ENCODE data around the gene SMDT1.

DNA sequence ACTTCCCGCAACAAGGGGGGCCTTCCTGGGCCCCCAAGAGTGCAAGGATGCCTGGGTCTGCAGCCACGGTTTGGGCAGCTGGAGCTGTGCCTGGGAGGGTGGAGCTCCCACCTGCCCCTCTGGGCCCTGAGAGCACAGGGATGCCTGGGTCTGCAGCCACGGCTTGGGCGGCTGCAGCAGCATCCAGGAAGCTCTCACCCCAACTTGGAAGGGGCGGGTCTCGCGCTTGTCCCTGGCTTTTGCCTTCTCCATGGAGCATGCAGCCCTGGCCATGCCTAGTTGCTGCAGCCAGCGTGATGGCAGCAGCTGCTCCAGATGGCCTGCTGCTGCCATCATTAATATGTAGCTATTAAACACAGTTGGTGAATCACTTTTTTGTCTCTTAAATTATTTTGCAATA, 44.2 kb upstream of the SMDT1 start:
- TF ChIP-seq POLR2A (IDR thresholded peaks at IDR 0.05; ENCODE audit: low read depth, low read length), result no peak
- TF ChIP-seq, protein P1, sequence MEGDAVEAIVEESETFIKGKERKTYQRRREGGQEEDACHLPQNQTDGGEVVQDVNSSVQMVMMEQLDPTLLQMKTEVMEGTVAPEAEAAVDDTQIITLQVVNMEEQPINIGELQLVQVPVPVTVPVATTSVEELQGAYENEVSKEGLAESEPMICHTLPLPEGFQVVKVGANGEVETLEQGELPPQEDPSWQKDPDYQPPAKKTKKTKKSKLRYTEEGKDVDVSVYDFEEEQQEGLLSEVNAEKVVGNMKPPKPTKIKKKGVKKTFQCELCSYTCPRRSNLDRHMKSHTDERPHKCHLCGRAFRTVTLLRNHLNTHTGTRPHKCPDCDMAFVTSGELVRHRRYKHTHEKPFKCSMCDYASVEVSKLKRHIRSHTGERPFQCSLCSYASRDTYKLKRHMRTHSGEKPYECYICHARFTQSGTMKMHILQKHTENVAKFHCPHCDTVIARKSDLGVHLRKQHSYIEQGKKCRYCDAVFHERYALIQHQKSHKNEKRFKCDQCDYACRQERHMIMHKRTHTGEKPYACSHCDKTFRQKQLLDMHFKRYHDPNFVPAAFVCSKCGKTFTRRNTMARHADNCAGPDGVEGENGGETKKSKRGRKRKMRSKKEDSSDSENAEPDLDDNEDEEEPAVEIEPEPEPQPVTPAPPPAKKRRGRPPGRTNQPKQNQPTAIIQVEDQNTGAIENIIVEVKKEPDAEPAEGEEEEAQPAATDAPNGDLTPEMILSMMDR (conservative IDR thresholded peaks at IDR 0.05; ENCODE audit: low read depth, low read length), result no peak
- no peak for TF ChIP-seq SMC3 (IDR thresholded peaks at IDR 0.05; ENCODE audit: low read depth, low read length)
- TF ChIP-seq, protein P2, sequence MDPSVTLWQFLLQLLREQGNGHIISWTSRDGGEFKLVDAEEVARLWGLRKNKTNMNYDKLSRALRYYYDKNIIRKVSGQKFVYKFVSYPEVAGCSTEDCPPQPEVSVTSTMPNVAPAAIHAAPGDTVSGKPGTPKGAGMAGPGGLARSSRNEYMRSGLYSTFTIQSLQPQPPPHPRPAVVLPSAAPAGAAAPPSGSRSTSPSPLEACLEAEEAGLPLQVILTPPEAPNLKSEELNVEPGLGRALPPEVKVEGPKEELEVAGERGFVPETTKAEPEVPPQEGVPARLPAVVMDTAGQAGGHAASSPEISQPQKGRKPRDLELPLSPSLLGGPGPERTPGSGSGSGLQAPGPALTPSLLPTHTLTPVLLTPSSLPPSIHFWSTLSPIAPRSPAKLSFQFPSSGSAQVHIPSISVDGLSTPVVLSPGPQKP (IDR thresholded peaks at IDR 0.05; ENCODE audit: borderline replicate concordance, low read depth, low read length), result no peak
- no peak for TF ChIP-seq RAD21 (IDR thresholded peaks at IDR 0.05; ENCODE audit: low read length)
- TF ChIP-seq, protein P3, sequence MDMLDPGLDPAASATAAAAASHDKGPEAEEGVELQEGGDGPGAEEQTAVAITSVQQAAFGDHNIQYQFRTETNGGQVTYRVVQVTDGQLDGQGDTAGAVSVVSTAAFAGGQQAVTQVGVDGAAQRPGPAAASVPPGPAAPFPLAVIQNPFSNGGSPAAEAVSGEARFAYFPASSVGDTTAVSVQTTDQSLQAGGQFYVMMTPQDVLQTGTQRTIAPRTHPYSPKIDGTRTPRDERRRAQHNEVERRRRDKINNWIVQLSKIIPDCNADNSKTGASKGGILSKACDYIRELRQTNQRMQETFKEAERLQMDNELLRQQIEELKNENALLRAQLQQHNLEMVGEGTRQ (IDR thresholded peaks at IDR 0.05; ENCODE audit: low read depth, low read length), result no peak
- no peak for TF ChIP-seq NFE2L2 (IDR thresholded peaks at IDR 0.05; ENCODE audit: low read depth, low read length)
